G401 (cell line): ENCODE measurements around the gene IFT122. TPM values are rescaled to one million over a fixed set of nuclear protein-coding genes. Genes with fewer than 3 reads are reported as not detected.

Experiments
- DNase-seq: peaks from one replicate; pipeline ENCODE4 v3.0.0-alpha.2; 2015; ENCODE audit warnings: low spot score
- in situ Hi-C: cut with HindIII; loops from 2 replicates; pipeline ENCODE4 v1.10.0; 2016; ENCODE audit warnings: low sequenced_read_pairs, mixed read lengths
- total RNA-seq: library from RNA; depleted of rRNA; stranded (reverse); fragments of >200 nt; shearing (Covaris generic); gene quantifications from 2 replicates; pipeline ENCODE4 v1.2.3, GENCODE V29; 2014

IFT122 gene
- total RNA-seq, 1 experiment from 2014 or later = 14.6 TPM

GRCh38 chr3:129525341-129525968 lies 85.4 kb downstream of the IFT122 start:
- DNase-seq = no peak
- in situ Hi-C loops = no loop called here

- no peak for DNase-seq
- in situ Hi-C loops = no loop called here
Measured at GRCh38 chr3:129526121-129526900, 86.3 kb downstream of the IFT122 start.

- in situ Hi-C loops = no loop called here
- DNase-seq = no peak
Measured at GRCh38 chr3:129527262-129527661, 87.2 kb downstream of the IFT122 start.

GRCh38 chr3:129528589-129529100 lies 88.6 kb downstream of the IFT122 start, which contains the start of gene RHO:
Gene RHO (plus strand): TSS chr3:129528639. CDS start chr3:129528734, 95 bp downstream.
- no peak for DNase-seq
- in situ Hi-C loops = no loop called here

GRCh38 chr3:129529436-129530210 lies 89.6 kb downstream of the IFT122 start:
- in situ Hi-C loops = no loop called here

GRCh38 chr3:129530251-129530791 lies 90.3 kb downstream of the IFT122 start:
- DNase-seq = no peak
- in situ Hi-C loops = no loop called here

More at GRCh38 chr3:129529436-129530210, 89.6 kb downstream of the IFT122 start:
- DNase-seq = no peak

- no peak for DNase-seq
- in situ Hi-C loops = no loop called here
Measured at GRCh38 chr3:129530821-129531220, 90.8 kb downstream of the IFT122 start.

- in situ Hi-C loops = no loop called here
- no peak for DNase-seq
Measured at GRCh38 chr3:129531699-129532098, 91.7 kb downstream of the IFT122 start.

- no peak for DNase-seq
Measured at GRCh38 chr3:129532261-129532660, 92.2 kb downstream of the IFT122 start.

GRCh38 chr3:129533406-129533805 lies 93.4 kb downstream of the IFT122 start:
- in situ Hi-C loops = no loop called here
- no peak for DNase-seq

More at GRCh38 chr3:129532261-129532660, 92.2 kb downstream of the IFT122 start:
- in situ Hi-C loops = no loop called here

- DNase-seq = no peak
- in situ Hi-C loops = no loop called here
Measured at GRCh38 chr3:129534428-129535027, 94.5 kb downstream of the IFT122 start.

GRCh38 chr3:129535075-129535474 lies 95.1 kb downstream of the IFT122 start:
- in situ Hi-C loops = no loop called here
- DNase-seq = no peak

GRCh38 chr3:129536374-129536667 lies 96.3 kb downstream of the IFT122 start:
- no peak for DNase-seq
- in situ Hi-C loops = no loop called here

GRCh38 chr3:129536804-129537203 lies 96.8 kb downstream of the IFT122 start:
- in situ Hi-C loops = no loop called here

GRCh38 chr3:129539206-129539605 lies 99.2 kb downstream of the IFT122 start:
- DNase-seq = no peak
- in situ Hi-C loops = no loop called here

More at GRCh38 chr3:129536804-129537203, 96.8 kb downstream of the IFT122 start:
- no peak for DNase-seq

GRCh38 chr3:129540776-129541516 lies 100.9 kb downstream of the IFT122 start:
- in situ Hi-C loops = no loop called here
- no peak for DNase-seq

GRCh38 chr3:129542747-129543146 lies 102.7 kb downstream of the IFT122 start:
- no peak for DNase-seq
- in situ Hi-C loops = no loop called here

GRCh38 chr3:129543156-129543790 lies 103.2 kb downstream of the IFT122 start, which contains the start of gene H1-8:
Gene H1-8 (plus strand): TSS chr3:129543175. CDS start chr3:129543219, 44 bp downstream.
- no peak for DNase-seq

More at GRCh38 chr3:129543156-129543790, 103.2 kb downstream of the IFT122 start, which contains the start of gene H1-8:
- in situ Hi-C loops = no loop called here
